ENCODE measurements around the gene SLC22A4. TPM values are rescaled to one million over a fixed set of nuclear protein-coding genes. Genes with fewer than 3 reads are reported as not detected.

The SLC22A4 gene
- total and polyA plus RNA-seq, 3 experiments from 2014 or later = 0.15 to 2.9 (median 2.6) TPM

- H3K36me3 Mint-ChIP-seq = peaks cover 0 to 14% (median 2%) of the 10 kb centered on the region in 3 donors
- H3K4me3 ChIP-seq (ENCODE audit: low read length) = no peak overlapping the region
- no peaks in the 10 kb centered on the region for H3K36me3 ChIP-seq (ENCODE audit: insufficient read depth, low read length)
- peaks cover 0 to 11% (median 9%) of the 10 kb centered on the region in 5 donors for H3K9me3 Mint-ChIP-seq
- H3K27me3 ChIP-seq (ENCODE audit: insufficient read depth, low read length, poor library complexity, severe bottlenecking) = no peaks in the 10 kb centered on the region
- no peaks in the 10 kb centered on the region for H3K27me3 Mint-ChIP-seq
- no peak for DNase-seq
- H3K27ac Mint-ChIP-seq = peak overlapping the region in 1 of 8 donors; percentile 54
- H3K27ac ChIP-seq (ENCODE audit: low read depth, low read length) = no peak overlapping the region
- peaks cover 5% of the 10 kb centered on the region for H3K9me3 ChIP-seq (ENCODE audit: low read length)
- no peaks in the 10 kb centered on the region for H3K4me1 ChIP-seq (ENCODE audit: insufficient read depth, low read length)
- CTCF ChIA-PET = no interaction called here
- no peak overlapping the region for H3K4me3 Mint-ChIP-seq
- no peaks in the 10 kb centered on the region for H3K4me1 Mint-ChIP-seq
- POLR2A ChIA-PET = no interaction called here
These were observed 11.2 kb downstream of the SLC22A4 start for GRCh38 chr5:132305420-132305819.

GRCh38 chr5:132308701-132309100 is 14.5 kb downstream of the SLC22A4 start:
- H3K9me3 ChIP-seq (ENCODE audit: low read length) = peaks cover 5% of the 10 kb centered on the region
- no peak overlapping the region for H3K4me3 ChIP-seq (ENCODE audit: low read length)
- no peak overlapping the region for H3K27ac Mint-ChIP-seq
- peaks cover under 1 to 10% (median 2%) of the 10 kb centered on the region in 3 donors for H3K36me3 Mint-ChIP-seq
- H3K4me1 ChIP-seq (ENCODE audit: insufficient read depth, low read length) = no peaks in the 10 kb centered on the region
- no peaks in the 10 kb centered on the region for H3K27me3 ChIP-seq (ENCODE audit: insufficient read depth, low read length, poor library complexity, severe bottlenecking)
- peaks cover 0 to 11% (median 9%) of the 10 kb centered on the region in 5 donors for H3K9me3 Mint-ChIP-seq
- H3K27ac ChIP-seq (ENCODE audit: low read depth, low read length) = no peak overlapping the region
- no peak for DNase-seq
- H3K4me3 Mint-ChIP-seq = no peak overlapping the region
- peaks cover 0 to 2% of the 10 kb centered on the region in 2 donors for H3K27me3 Mint-ChIP-seq
- H3K36me3 ChIP-seq (ENCODE audit: insufficient read depth, low read length) = no peaks in the 10 kb centered on the region
- no peaks in the 10 kb centered on the region for H3K4me1 Mint-ChIP-seq
- ChIA-PET CTCF (no interaction called here), POLR2A (no interaction called here)

- Histone ChIP-seq H3K9me3 (ENCODE audit: low read length) (peaks cover 5% of the 10 kb centered on the region), H3K4me3 (ENCODE audit: low read length) (no peak overlapping the region), H3K27ac (ENCODE audit: low read depth, low read length) (no peak overlapping the region), H3K36me3 (ENCODE audit: insufficient read depth, low read length) (no peaks in the 10 kb centered on the region), H3K4me1 (ENCODE audit: insufficient read depth, low read length) (no peaks in the 10 kb centered on the region), H3K27me3 (ENCODE audit: insufficient read depth, low read length, poor library complexity, severe bottlenecking) (no peaks in the 10 kb centered on the region)
- peaks cover 0 to 7% (median 5%) of the 10 kb centered on the region in 5 donors for H3K9me3 Mint-ChIP-seq
- peaks cover 2 to 7% (median 3%) of the 10 kb centered on the region in 3 donors for H3K36me3 Mint-ChIP-seq
- H3K4me3 Mint-ChIP-seq = no peak overlapping the region
- ChIA-PET POLR2A (no interaction called here), CTCF (no interaction called here)
- peak overlapping the region in 1 of 8 donors; percentile 3 for H3K27ac Mint-ChIP-seq
- no peaks in the 10 kb centered on the region for H3K4me1 Mint-ChIP-seq
- peaks cover 0 to 2% of the 10 kb centered on the region in 2 donors for H3K27me3 Mint-ChIP-seq
- no peak for DNase-seq
These were observed 15.5 kb downstream of the SLC22A4 start for GRCh38 chr5:132309679-132310078.

GRCh38 chr5:132310141-132310834 is 16.1 kb downstream of the SLC22A4 start:
- H3K4me1 ChIP-seq (ENCODE audit: insufficient read depth, low read length) = no peaks in the 10 kb centered on the region
- no peaks in the 10 kb centered on the region for H3K36me3 ChIP-seq (ENCODE audit: insufficient read depth, low read length)
- H3K4me3 Mint-ChIP-seq = no peak overlapping the region
- no peak overlapping the region for H3K27ac ChIP-seq (ENCODE audit: low read depth, low read length)
- peaks cover under 1 to 3% (median 2%) of the 10 kb centered on the region in 3 donors for H3K36me3 Mint-ChIP-seq
- H3K4me3 ChIP-seq (ENCODE audit: low read length) = no peak overlapping the region
- no peaks in the 10 kb centered on the region for H3K27me3 ChIP-seq (ENCODE audit: insufficient read depth, low read length, poor library complexity, severe bottlenecking)
- peak overlapping the region in 1 of 8 donors; percentile 27 for H3K27ac Mint-ChIP-seq
- H3K9me3 Mint-ChIP-seq = peaks cover 0 to 2% (median 1%) of the 10 kb centered on the region in 5 donors
- ChIA-PET CTCF (interaction anchor here (1.0 kb wide), 1 partner anchor 11 kb away, joined by 3 read pairs; no protein-coding TSS in a partner anchor), POLR2A (no interaction called here)
- DNase-seq = no peak
- peaks cover 5% of the 10 kb centered on the region for H3K9me3 ChIP-seq (ENCODE audit: low read length)
- peaks cover 0 to 2% of the 10 kb centered on the region in 2 donors for H3K27me3 Mint-ChIP-seq
- no peaks in the 10 kb centered on the region for H3K4me1 Mint-ChIP-seq

GRCh38 chr5:132313366-132313765 is 19.2 kb downstream of the SLC22A4 start:
- H3K36me3 Mint-ChIP-seq = peaks cover 0 to 3% (median 0%) of the 10 kb centered on the region in 3 donors
- no peaks in the 10 kb centered on the region for H3K36me3 ChIP-seq (ENCODE audit: insufficient read depth, low read length)
- no peak for DNase-seq
- no peaks in the 10 kb centered on the region for H3K27me3 ChIP-seq (ENCODE audit: insufficient read depth, low read length, poor library complexity, severe bottlenecking)
- POLR2A ChIA-PET = no interaction called here
- H3K27ac ChIP-seq (ENCODE audit: low read depth, low read length) = no peak overlapping the region
- H3K4me1 ChIP-seq (ENCODE audit: insufficient read depth, low read length) = no peaks in the 10 kb centered on the region
- no peaks in the 10 kb centered on the region for H3K9me3 ChIP-seq (ENCODE audit: low read length)
- CTCF ChIA-PET = interaction anchor here (1.1 kb wide), 1 partner anchor 516 kb away, joined by 3 read pairs; no protein-coding TSS in a partner anchor
- peaks cover 0 to 2% of the 10 kb centered on the region in 2 donors for H3K27me3 Mint-ChIP-seq
- no peak overlapping the region for H3K4me3 Mint-ChIP-seq
- H3K9me3 Mint-ChIP-seq = no peaks in the 10 kb centered on the region
- H3K4me1 Mint-ChIP-seq = no peaks in the 10 kb centered on the region
- H3K4me3 ChIP-seq (ENCODE audit: low read length) = no peak overlapping the region
- no peak overlapping the region for H3K27ac Mint-ChIP-seq

GRCh38 chr5:132313961-132314432 is 19.8 kb downstream of the SLC22A4 start:
- H3K27me3 Mint-ChIP-seq = peaks cover 0 to 2% of the 10 kb centered on the region in 2 donors
- no peaks in the 10 kb centered on the region for H3K4me1 Mint-ChIP-seq
- no peaks in the 10 kb centered on the region for H3K36me3 ChIP-seq (ENCODE audit: insufficient read depth, low read length)
- CTCF ChIA-PET = interaction anchor here (1.1 kb wide), 1 partner anchor 515 kb away, joined by 3 read pairs; no protein-coding TSS in a partner anchor
- H3K9me3 Mint-ChIP-seq = no peaks in the 10 kb centered on the region
- H3K4me3 Mint-ChIP-seq = no peak overlapping the region
- DNase-seq = no peak
- H3K36me3 Mint-ChIP-seq = peaks cover 0 to 3% (median 0%) of the 10 kb centered on the region in 3 donors
- H3K27ac ChIP-seq (ENCODE audit: low read depth, low read length) = peak overlapping the region; percentile 44
- H3K27me3 ChIP-seq (ENCODE audit: insufficient read depth, low read length, poor library complexity, severe bottlenecking) = no peaks in the 10 kb centered on the region
- H3K4me3 ChIP-seq (ENCODE audit: low read length) = no peak overlapping the region
- no peaks in the 10 kb centered on the region for H3K4me1 ChIP-seq (ENCODE audit: insufficient read depth, low read length)
- no peaks in the 10 kb centered on the region for H3K9me3 ChIP-seq (ENCODE audit: low read length)
- POLR2A ChIA-PET = no interaction called here
- peak overlapping the region in 1 of 8 donors; percentile 93 for H3K27ac Mint-ChIP-seq

GRCh38 chr5:132315529-132316067 is 21.4 kb downstream of the SLC22A4 start:
- Histone ChIP-seq H3K27me3 (ENCODE audit: insufficient read depth, low read length, poor library complexity, severe bottlenecking) (no peaks in the 10 kb centered on the region), H3K36me3 (ENCODE audit: insufficient read depth, low read length) (no peaks in the 10 kb centered on the region), H3K27ac (ENCODE audit: low read depth, low read length) (peak overlapping the region; percentile 24), H3K9me3 (ENCODE audit: low read length) (no peaks in the 10 kb centered on the region), H3K4me1 (ENCODE audit: insufficient read depth, low read length) (no peaks in the 10 kb centered on the region), H3K4me3 (ENCODE audit: low read length) (no peak overlapping the region)
- H3K4me1 Mint-ChIP-seq = no peaks in the 10 kb centered on the region
- ChIA-PET POLR2A (no interaction called here), CTCF (no interaction called here)
- H3K27me3 Mint-ChIP-seq = peaks cover 0 to 2% of the 10 kb centered on the region in 2 donors
- no peak for DNase-seq
- H3K9me3 Mint-ChIP-seq = no peaks in the 10 kb centered on the region
- H3K27ac Mint-ChIP-seq = no peak overlapping the region
- peaks cover 0 to 6% (median 0%) of the 10 kb centered on the region in 3 donors for H3K36me3 Mint-ChIP-seq
- no peak overlapping the region for H3K4me3 Mint-ChIP-seq

- DNase-seq = no peak
- H3K36me3 ChIP-seq (ENCODE audit: insufficient read depth, low read length) = no peaks in the 10 kb centered on the region
- no peak overlapping the region for H3K4me3 ChIP-seq (ENCODE audit: low read length)
- ChIA-PET POLR2A (no interaction called here), CTCF (no interaction called here)
- Mint-ChIP-seq H3K4me3 (no peak overlapping the region), H3K27me3 (no peaks in the 10 kb centered on the region), H3K4me1 (no peaks in the 10 kb centered on the region), H3K9me3 (no peaks in the 10 kb centered on the region), H3K36me3 (peaks cover 0 to 4% (median 1%) of the 10 kb centered on the region in 3 donors), H3K27ac (no peak overlapping the region)
- no peak overlapping the region for H3K27ac ChIP-seq (ENCODE audit: low read depth, low read length)
- H3K9me3 ChIP-seq (ENCODE audit: low read length) = no peaks in the 10 kb centered on the region
- no peaks in the 10 kb centered on the region for H3K4me1 ChIP-seq (ENCODE audit: insufficient read depth, low read length)
- no peaks in the 10 kb centered on the region for H3K27me3 ChIP-seq (ENCODE audit: insufficient read depth, low read length, poor library complexity, severe bottlenecking)
These were observed 25.8 kb downstream of the SLC22A4 start for GRCh38 chr5:132319975-132320374.

Measured in CD8-positive, alpha-beta memory T cell (primary cell).